Right kidney (tissue), 1 donor: ENCODE results near the gene GRAP.
"Not testable (repeated sequence)": the region's sequence is repeated elsewhere in the genome, so short reads cannot be mapped to it uniquely, and the experiment has no call there.

Experiments
- DNase-seq: peaks from one replicate; pipeline ENCODE4 v3.0.0-alpha.2; 2016

The GRAP gene

GRCh38 chr17:19043032-19043431 is 3.7 kb downstream of the GRAP start:
- DNase-seq, result not testable (repeated sequence)

GRCh38 chr17:19042369-19042768 is 4.4 kb downstream of the GRAP start:
- DNase-seq, result not testable (repeated sequence)

- not testable (repeated sequence) for DNase-seq
These were observed 4.9 kb downstream of the GRAP start for GRCh38 chr17:19041871-19042270.

- not testable (repeated sequence) for DNase-seq
These were observed 6.4 kb downstream of the GRAP start for GRCh38 chr17:19040350-19040749.

- not testable (repeated sequence) for DNase-seq
These were observed 8.0 kb downstream of the GRAP start for GRCh38 chr17:19038730-19039129.

- not testable (repeated sequence) for DNase-seq
These were observed 8.8 kb downstream of the GRAP start for GRCh38 chr17:19038007-19038406.

GRCh38 chr17:19037547-19037946 is 9.2 kb downstream of the GRAP start:
- DNase-seq, result not testable (repeated sequence)

- not testable (repeated sequence) for DNase-seq
These were observed 10.6 kb downstream of the GRAP start for GRCh38 chr17:19036186-19036585.

- DNase-seq, result not testable (repeated sequence)
These were observed 14.3 kb downstream of the GRAP start for GRCh38 chr17:19032377-19032988.

GRCh38 chr17:19031729-19032128 is 15.0 kb downstream of the GRAP start:
- not testable (repeated sequence) for DNase-seq

GRCh38 chr17:19030771-19031449 is 15.8 kb downstream of the GRAP start:
- not testable (repeated sequence) for DNase-seq

- not testable (repeated sequence) for DNase-seq
These were observed 17.0 kb downstream of the GRAP start for GRCh38 chr17:19029740-19030139.

- not testable (repeated sequence) for DNase-seq
These were observed 18.1 kb downstream of the GRAP start for GRCh38 chr17:19028671-19029070.

GRCh38 chr17:19024101-19025078 is 22.4 kb downstream of the GRAP start:
- DNase-seq, result no peak

- no peak for DNase-seq
These were observed 23.4 kb downstream of the GRAP start for GRCh38 chr17:19023209-19023999.

- no peak for DNase-seq
These were observed 24.0 kb downstream of the GRAP start for GRCh38 chr17:19022747-19023146.

GRCh38 chr17:19022128-19022527 is 24.6 kb downstream of the GRAP start:
- DNase-seq, result no peak

- no peak for DNase-seq
These were observed 25.1 kb downstream of the GRAP start for GRCh38 chr17:19021622-19022083.

- DNase-seq, result not testable (repeated sequence)
These were observed 25.6 kb downstream of the GRAP start for GRCh38 chr17:19021011-19021621.

GRCh38 chr17:19020016-19020415 is 26.7 kb downstream of the GRAP start:
- no peak for DNase-seq
